Heart right ventricle (tissue), 16 donors: ENCODE measurements around the gene CCL18. TPM values are rescaled to one million over a fixed set of nuclear protein-coding genes. Genes with fewer than 3 reads are reported as not detected.
A peak's percentile ranks its signal among the peaks of the same experiment; 100 is the strongest.
"Not testable (repeated sequence)": the region's sequence is repeated elsewhere in the genome, so short reads cannot be mapped to it uniquely, and the experiment has no call there.

Experiments used
- ATAC-seq, 8 donors: fragments of 200-7000 bp; cut with Tn5 transposase; one replicate each; pipeline ENCODE4 v1.9.1; 2020; ENCODE audit warnings: mild to moderate bottlenecking in 8 of 8, moderate library complexity in 8 of 8, moderate number of reproducible peaks in 1 of 8
- DNase-seq, 2 donors: peaks; one replicate each; pipeline ENCODE4 v3.0.0-alpha.2; 2020
- H3K27ac ChIP-seq, 10 donors: fragments of 200-600 bp; sonication (generic) in 2 of 10; one replicate each; pipeline versions ENCODE4 v1.5.0 to v1.8.0; 2020 to 2022; ENCODE audit warnings: mild to moderate bottlenecking in 3 of 10
- H3K27me3 ChIP-seq, 7 donors: fragments of 200-600 bp; one replicate each; pipeline ENCODE4 v1.8.0; 2021 to 2022; ENCODE audit warnings: mild to moderate bottlenecking in 2 of 7
- H3K36me3 ChIP-seq, 9 donors: fragments of 200-600 bp; sonication (generic) in 1 of 9; one replicate each; pipeline versions ENCODE4 v1.5.0 to v1.8.0; 2020 to 2022; ENCODE audit warnings: mild to moderate bottlenecking in 2 of 9
- H3K4me1 ChIP-seq, 9 donors: fragments of 200-600 bp; sonication (generic) in 1 of 9; one replicate each; pipeline versions ENCODE4 v1.5.0 to v1.8.0; 2020 to 2022; ENCODE audit warnings: mild to moderate bottlenecking in 4 of 9
- H3K4me3 ChIP-seq, 10 donors: fragments of 200-600 bp; sonication (generic) in 2 of 10; one replicate each; pipeline versions ENCODE4 v1.5.0 to v1.8.0; 2020 to 2022; ENCODE audit warnings: mild to moderate bottlenecking in 7 of 10, moderate library complexity in 2 of 10
- H3K9me3 ChIP-seq, 11 donors: fragments of 200-600 bp in 10 of 11; sonication (generic) in 2 of 11; one replicate each; pipeline versions ENCODE4 v1.5.0 to v1.8.0; 2013 to 2022; ENCODE audit warnings: mild to moderate bottlenecking in 2 of 11, control low read depth in 1 of 11, moderate library complexity in 1 of 11
- CTCF ChIP-seq, 9 donors: fragments of 200-600 bp; sonication (generic) in 2 of 9; IDR thresholded peaks; one replicate each; pipeline versions ENCODE4 v1.5.0 to v1.8.0; 2021 to 2022; ENCODE audit warnings: antibody characterized with exemption in 9 of 9, mild to moderate bottlenecking in 5 of 9, moderate library complexity in 1 of 9
- WGBS, 2 donors: extraction: QIAGEN DNeasy Blood & Tissue Kit; methylation state at CpG; one replicate each; pipeline ENCODE4 v1.1.7; 2013; ENCODE audit warnings: inconsistent platforms in 1 of 2; 5-methylcytosine and 5-hydroxymethylcytosine counted together
- intact Hi-C, 10 donors: fragments of 100-400 bp; cut with DNase I; formaldehyde crosslinking; loops; one replicate each; pipeline versions ENCODE4 v1.11.1 to v1.14.2; 2022
- polyA plus RNA-seq, 2 donors: library from polyadenylated mRNA; stranded (reverse); fragments of 200-250 nt; gene quantifications; one replicate each; pipeline ENCODE4 v1.2.3, GENCODE V29; 2013
- total RNA-seq, 10 donors: library from RNA; stranded (reverse); fragmentation: NEBNext Ultra II Directional in 3 of 10; extraction: Animal tissue kit (Norgen Biotek cat#: 25700) in 3 of 10; gene quantifications; one replicate each; pipeline versions ENCODE4 v1.2.1 to v1.2.4, GENCODE V29; 2021 to 2023
- donor health status: Arrhythmogenic right ventricular cardiomyopathy.
- donor health status: ischemic (EF 13 %, LVEDD 7.1; RV severe dilation, severe dysfunction).
- donor health status: healthy with polysubstance abuse.
- donor health status: DM: no; HTN: yes; CAD: no.
- donor health status: DM: no; HTN: no; CAD: no.
- donor health status: ischemic (EF 25% LVEDD 6.9; RV normal size, moderate dysfunction).
- donor health status: ischemic (EF 25% LVEDD 5.7; RV mildly dilated, moderate dysfunction).
- donor health status: healthy.
- donor health status: DM: yes; HTN: yes; CAD: no.
- donor health status: Ischemic cardiomyopathy.
- donor health status: ischemic (EF 35%, LVEDD 5.7; RV mildly dilated, moderate dysfunction).
- donor health status: nonischemic (EF 11% LVEDD 7.7; RV severe dilation, severe dysfunction).
- donor health status: DM: yes; HTN: yes; CAD: no.
- donor health status: PGD.
- donor health status: ischemic (EF 29% LVEDD 5.4; RV normal size, mild dysfunction).
- donor health status: nonischemic (EF 23%, LVEDD 6.1; RV moderate dilation, normal function).

The CCL18 gene
- total and polyA plus RNA-seq, 12 donors, result 0.83 to 21.0 (median 1.7) TPM; not detected in 1

DNA sequence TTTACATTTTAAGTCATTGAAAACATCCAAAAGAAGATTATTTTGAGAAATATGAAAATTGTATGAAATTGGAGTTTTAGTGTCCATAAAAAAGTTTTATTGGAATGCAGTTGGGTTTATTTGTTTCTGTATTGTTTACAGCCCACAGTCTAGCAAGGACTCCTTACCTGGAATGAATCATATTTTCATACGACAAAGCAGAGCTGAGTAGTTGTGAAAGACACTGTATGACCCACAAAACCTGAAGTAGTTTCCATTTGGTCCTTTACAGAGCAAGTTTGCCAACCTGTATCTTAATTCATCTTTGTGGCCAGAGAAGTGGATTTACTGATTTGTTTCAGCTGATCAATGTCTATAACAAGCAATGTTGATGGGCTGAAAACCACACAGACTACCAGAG, 10.3 kb downstream of the CCL18 start:
- Histone ChIP-seq H3K27ac (no peak overlapping the region), H3K9me3 (peaks cover 0 to 11% (median 0%) of the 10 kb centered on the region in 11 donors), H3K4me1 (peaks cover 0 to 13% (median 0%) of the 10 kb centered on the region in 9 donors), H3K4me3 (no peak overlapping the region), H3K27me3 (peaks cover 0 to 8% (median 0%) of the 10 kb centered on the region in 7 donors), H3K36me3 (no peaks in the 10 kb centered on the region)
- intact Hi-C loops, result loop anchor here in 6 of 10 donors (5.0 to 10.0 kb wide), 4 partner anchors 97 to 110 kb away; no protein-coding TSS in a partner anchor
- TF ChIP-seq CTCF (IDR thresholded peaks at IDR 0.05), result no peak
- 85 to 92% methylated on average over 1 of the region's 1 CpG for WGBS, 2 donors
- ATAC-seq, result no peak
- DNase-seq, result no peak

- not testable (repeated sequence) for ATAC-seq
- intact Hi-C loops, result loop anchor here in 1 of 10 donors (10.0 kb wide), 1 partner anchor 63 kb away; no protein-coding TSS in a partner anchor
- H3K27ac ChIP-seq, result peak overlapping the region in 1 of 10 donors; percentile 79
Measured at GRCh38 chr17:36081681-36082471, 17.8 kb downstream of the CCL18 start.

GRCh38 chr17:36082482-36083120, 18.5 kb downstream of the CCL18 start:
- not testable (repeated sequence) for H3K4me3 ChIP-seq, DNase-seq, H3K27me3 ChIP-seq, H3K36me3 ChIP-seq, H3K9me3 ChIP-seq
- peaks cover 0 to 41% (median 0%) of the 10 kb centered on the region in 9 donors for H3K4me1 ChIP-seq
- ATAC-seq, result peak; percentile 65 to 87 (median 78)
- intact Hi-C loops, result loop anchor here in 1 of 10 donors (10.0 kb wide), 1 partner anchor 62 kb away; no protein-coding TSS in a partner anchor
- peak overlapping the region in 1 of 10 donors; percentile 79 for H3K27ac ChIP-seq
- WGBS, 2 donors, result 65 to 68% methylated on average over 7 of the region's 8 CpGs

More at GRCh38 chr17:36081681-36082471, 17.8 kb downstream of the CCL18 start:
- H3K4me1 ChIP-seq, result peaks cover 0 to 41% (median 0%) of the 10 kb centered on the region in 9 donors
- H3K36me3 ChIP-seq, H3K27me3 ChIP-seq, DNase-seq, H3K4me3 ChIP-seq: not testable (repeated sequence)
- peaks cover 0 to 10% (median 0%) of the 10 kb centered on the region in 11 donors for H3K9me3 ChIP-seq
- WGBS, 2 donors, result 79 to 91% methylated on average over 5 of the region's 5 CpGs

DNA sequence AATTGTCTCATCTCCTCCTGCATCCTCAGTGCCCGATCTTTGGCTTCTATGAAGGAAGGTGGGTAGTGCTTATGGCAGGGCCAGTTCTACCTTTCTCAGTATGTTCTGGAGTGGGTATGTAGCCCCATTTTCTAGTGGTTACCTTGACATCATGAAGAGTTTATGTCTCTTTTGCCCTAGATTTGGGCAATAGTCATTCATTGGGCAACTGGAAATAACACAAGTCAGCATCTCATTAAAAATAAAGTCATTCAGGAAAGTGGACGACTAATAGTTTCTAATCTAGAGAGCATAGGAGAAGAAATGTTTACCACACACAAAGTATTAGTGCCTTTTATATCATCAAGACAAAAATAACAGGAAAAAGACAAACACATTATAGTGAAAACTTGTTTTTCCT, 19.6 kb downstream of the CCL18 start:
- H3K4me1 ChIP-seq, result peaks cover 0 to 41% (median 0%) of the 10 kb centered on the region in 9 donors
- not testable (repeated sequence) for H3K36me3 ChIP-seq, DNase-seq, H3K9me3 ChIP-seq, ATAC-seq, H3K4me3 ChIP-seq, H3K27ac ChIP-seq, H3K27me3 ChIP-seq
- 85% methylated on average over 2 of the region's 2 CpGs for WGBS, 2 donors
- intact Hi-C loops, result loop anchor here in 1 of 10 donors (10.0 kb wide), 1 partner anchor 61 kb away; no protein-coding TSS in a partner anchor

DNA sequence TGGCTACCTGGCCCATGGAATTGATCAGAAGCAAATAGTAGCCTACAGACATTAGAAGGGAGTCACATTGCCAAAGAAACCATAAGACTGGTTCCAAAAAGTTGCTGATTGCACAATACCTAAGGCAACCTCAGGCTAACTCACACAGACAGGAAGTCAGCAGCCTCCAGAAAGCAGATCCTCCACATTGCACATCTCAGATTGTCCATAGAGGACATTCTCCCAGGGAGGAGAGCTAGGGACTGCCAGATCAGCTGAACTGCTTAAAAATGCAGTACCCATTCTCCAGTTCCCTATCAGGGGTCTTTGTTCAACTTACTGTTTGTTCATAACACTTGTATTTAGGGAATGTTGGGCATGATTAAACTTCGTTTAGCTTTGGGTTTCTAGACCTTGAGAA, 21.7 kb downstream of the CCL18 start:
- H3K27ac ChIP-seq, result peak overlapping the region in 1 of 10 donors; percentile 34
- no peaks in the 10 kb centered on the region for H3K9me3 ChIP-seq
- no peak for DNase-seq
- peaks cover 0 to 56% (median 0%) of the 10 kb centered on the region in 9 donors for H3K4me1 ChIP-seq
- TF ChIP-seq CTCF (IDR thresholded peaks at IDR 0.05), result no peak
- 40 to 47% methylated on average over 1 of the region's 1 CpG for WGBS, 2 donors
- no peak overlapping the region for H3K4me3 ChIP-seq
- ATAC-seq, result peak in 6 of 8 donors; percentile 48 to 70 (median 64)
- H3K27me3 ChIP-seq, result peaks cover 0 to 8% (median 5%) of the 10 kb centered on the region in 7 donors
- H3K36me3 ChIP-seq, result no peaks in the 10 kb centered on the region
- intact Hi-C loops, result loop anchor here in 1 of 10 donors (10.0 kb wide), 1 partner anchor 59 kb away; no protein-coding TSS in a partner anchor
